Spinal cord (tissue), 10 donors: ENCODE measurements around the gene ASH1L. TPM values are rescaled to one million over a fixed set of nuclear protein-coding genes. Genes with fewer than 3 reads are reported as not detected.
"Not testable (repeated sequence)": the region's sequence is repeated elsewhere in the genome, so short reads cannot be mapped to it uniquely, and the experiment has no call there.

Experiments used
- DNase-seq, 6 donors: peaks; one replicate each; pipeline versions ENCODE4 v3.0.0 to v3.0.0-alpha.2; 2013 to 2015; ENCODE audit warnings: low spot score in 6 of 6, low read depth in 4 of 6
- H3K27ac ChIP-seq: one replicate; pipeline ENCODE4 v1.5.1; 2013; ENCODE audit warnings: low read depth, low read length, control low read depth
- H3K27me3 ChIP-seq: one replicate; pipeline ENCODE4 v1.6.1; 2013; ENCODE audit warnings: low read length; ENCODE audit not compliant: control insufficient read depth, insufficient read depth
- H3K36me3 ChIP-seq: one replicate; pipeline ENCODE4 v1.6.1; 2013; ENCODE audit warnings: low read length; ENCODE audit not compliant: control insufficient read depth, insufficient read depth
- H3K4me1 ChIP-seq: one replicate; pipeline ENCODE4 v1.6.1; 2013; ENCODE audit warnings: low read length; ENCODE audit not compliant: control insufficient read depth, insufficient read depth
- H3K4me3 ChIP-seq: one replicate; pipeline ENCODE4 v1.5.1; 2013; ENCODE audit warnings: low read depth, low read length, control low read depth
- H3K9me3 ChIP-seq: one replicate; pipeline ENCODE4 v1.6.1; 2013; ENCODE audit warnings: low read length; ENCODE audit not compliant: control insufficient read depth, insufficient read depth
- WGBS: methylation state at CpG from one replicate; pipeline ENCODE4 v1.1.5; 2013; ENCODE audit warnings: missing lambda C conversion rate; ENCODE audit not compliant: insufficient coverage; 5-methylcytosine and 5-hydroxymethylcytosine counted together
- polyA plus RNA-seq, 2 donors: library from polyadenylated mRNA; unstranded; fragments of 120-200 nt; gene quantifications; one replicate each; pipeline ENCODE4 v1.2.1, GENCODE V29; 2013; ENCODE audit not compliant: insufficient read length in 2 of 2
- total RNA-seq, 2 donors: library from RNA; depleted of rRNA in 1 of 2; stranded (reverse); fragments of 120-200 nt in 1 of 2; fragments of >200 nt in 1 of 2; gene quantifications; one replicate each; pipeline versions ENCODE4 v1.2.3 to v1.2.4, GENCODE V29; 2013 to 2014
- donor health status: healthy.

The ASH1L gene
- total and polyA plus RNA-seq, 4 donors = 35.9 to 65.9 (median 46.0) TPM

DNA sequence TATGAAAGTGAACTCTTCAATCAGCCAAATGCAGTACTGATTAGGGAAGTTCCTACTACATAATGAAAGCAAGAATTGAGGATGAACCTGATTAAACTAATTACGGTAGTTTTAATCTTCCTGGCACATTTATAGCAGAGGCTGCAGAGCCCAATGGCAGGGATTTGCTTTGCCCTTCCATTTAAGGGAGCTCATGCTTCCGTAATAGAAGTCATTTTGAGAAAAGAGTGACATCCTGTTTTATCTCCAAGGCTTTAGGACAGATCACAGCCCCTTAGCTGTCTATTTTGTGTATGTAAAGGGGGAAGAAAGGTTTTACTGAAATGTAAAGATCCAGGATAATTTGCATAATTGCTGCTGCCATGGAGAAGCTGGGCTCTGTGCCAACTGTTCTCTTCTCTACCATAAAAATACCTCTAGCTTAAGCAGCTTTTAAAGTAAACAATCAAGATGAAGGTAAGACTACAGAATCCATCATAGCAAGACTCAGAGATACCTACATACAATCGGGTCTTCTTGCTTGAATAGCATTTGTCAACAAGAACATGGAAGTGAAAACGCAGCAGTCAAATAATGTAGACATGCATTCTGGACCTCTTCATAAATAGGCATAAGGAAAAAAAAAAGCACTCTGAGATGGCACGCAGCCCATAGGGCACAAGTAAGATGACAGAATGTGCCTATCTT, 62.5 kb downstream of the ASH1L start:
- Histone ChIP-seq H3K4me1 (peaks cover 6% of the 10 kb centered on the region), H3K36me3 (no peaks in the 10 kb centered on the region), H3K9me3 (no peaks in the 10 kb centered on the region), H3K27me3 (no peaks in the 10 kb centered on the region), H3K27ac (peak overlapping the region; percentile 10), H3K4me3 (no peak overlapping the region)
- peak in 5 of 6 donors; percentile 31 to 92 (median 64) for DNase-seq
- WGBS = 26% methylated on average over 3 of the region's 5 CpGs

GRCh38 chr1:155499263-155499662, 63.3 kb downstream of the ASH1L start:
- Histone ChIP-seq H3K27ac (no peak overlapping the region), H3K9me3 (no peaks in the 10 kb centered on the region), H3K4me3 (no peak overlapping the region), H3K36me3 (no peaks in the 10 kb centered on the region), H3K4me1 (peaks cover 6% of the 10 kb centered on the region), H3K27me3 (no peaks in the 10 kb centered on the region)
- WGBS = no CpG with 5 or more reads among the region's 1 CpG
- no peak for DNase-seq

GRCh38 chr1:155493595-155493994, 69.0 kb downstream of the ASH1L start:
- not testable (repeated sequence) for DNase-seq, H3K27me3 ChIP-seq, H3K4me3 ChIP-seq, H3K27ac ChIP-seq, H3K4me1 ChIP-seq, H3K9me3 ChIP-seq, H3K36me3 ChIP-seq
- WGBS = 100% methylated on average over 1 of the region's 4 CpGs

- H3K27ac ChIP-seq, H3K4me3 ChIP-seq, H3K27me3 ChIP-seq, H3K36me3 ChIP-seq, H3K4me1 ChIP-seq, DNase-seq, H3K9me3 ChIP-seq: not testable (repeated sequence)
- no CpG with 5 or more reads among the region's 6 CpGs for WGBS
Observed at GRCh38 chr1:155488419-155488818, 74.2 kb downstream of the ASH1L start.

- no peaks in the 10 kb centered on the region for H3K4me1 ChIP-seq
- no peak overlapping the region for H3K27ac ChIP-seq
- no peaks in the 10 kb centered on the region for H3K36me3 ChIP-seq
- no peaks in the 10 kb centered on the region for H3K9me3 ChIP-seq
- no peak for DNase-seq
- no CpG with 5 or more reads among the region's 4 CpGs for WGBS
- H3K4me3 ChIP-seq = no peak overlapping the region
- no peaks in the 10 kb centered on the region for H3K27me3 ChIP-seq
Observed at GRCh38 chr1:155487541-155487940, 75.1 kb downstream of the ASH1L start.

DNA sequence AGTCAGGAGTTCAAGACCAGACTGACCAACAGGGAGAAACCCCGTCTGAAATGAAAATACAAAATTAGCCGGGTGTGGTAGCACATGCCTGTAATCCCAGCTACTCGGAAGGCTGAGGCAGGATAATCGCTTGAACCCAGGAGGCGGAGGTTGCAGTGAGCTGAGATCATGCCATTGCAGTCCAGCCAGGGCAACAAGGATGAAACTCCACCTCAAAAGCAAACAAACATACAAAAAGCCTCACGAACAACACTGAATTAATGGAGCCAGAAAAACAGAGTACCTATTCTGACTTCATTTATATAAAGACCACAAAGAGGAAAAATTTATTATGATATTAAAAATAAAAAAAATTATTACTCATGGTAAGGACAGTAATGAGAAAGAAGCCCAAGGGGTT, 75.7 kb downstream of the ASH1L start:
- WGBS = 92% methylated on average over 4 of the region's 6 CpGs
- not testable (repeated sequence) for H3K27me3 ChIP-seq, H3K4me1 ChIP-seq, DNase-seq, H3K27ac ChIP-seq, H3K36me3 ChIP-seq, H3K9me3 ChIP-seq, H3K4me3 ChIP-seq

DNA sequence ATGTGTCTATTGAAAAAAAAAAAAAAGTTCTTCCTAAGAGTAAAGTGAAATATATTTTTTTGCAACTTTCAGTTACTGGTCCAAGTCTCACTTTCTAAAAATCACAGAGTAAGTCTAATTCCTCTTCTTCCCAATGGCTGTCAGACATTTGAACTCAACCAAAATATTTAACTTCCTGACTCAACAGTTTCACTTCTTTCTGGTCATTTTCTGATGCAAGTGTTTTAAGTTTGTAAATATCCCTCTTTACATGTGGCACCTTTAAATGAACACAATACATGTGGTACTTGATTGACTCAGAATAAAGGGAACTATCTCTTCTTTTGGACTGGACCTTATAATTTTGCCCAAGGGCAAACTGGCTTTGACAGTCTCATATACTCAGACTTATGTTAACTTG, 76.7 kb downstream of the ASH1L start:
- Histone ChIP-seq H3K4me1 (no peaks in the 10 kb centered on the region), H3K4me3 (no peak overlapping the region), H3K9me3 (no peaks in the 10 kb centered on the region), H3K27ac (no peak overlapping the region), H3K36me3 (no peaks in the 10 kb centered on the region), H3K27me3 (no peaks in the 10 kb centered on the region)
- DNase-seq = no peak

DNA sequence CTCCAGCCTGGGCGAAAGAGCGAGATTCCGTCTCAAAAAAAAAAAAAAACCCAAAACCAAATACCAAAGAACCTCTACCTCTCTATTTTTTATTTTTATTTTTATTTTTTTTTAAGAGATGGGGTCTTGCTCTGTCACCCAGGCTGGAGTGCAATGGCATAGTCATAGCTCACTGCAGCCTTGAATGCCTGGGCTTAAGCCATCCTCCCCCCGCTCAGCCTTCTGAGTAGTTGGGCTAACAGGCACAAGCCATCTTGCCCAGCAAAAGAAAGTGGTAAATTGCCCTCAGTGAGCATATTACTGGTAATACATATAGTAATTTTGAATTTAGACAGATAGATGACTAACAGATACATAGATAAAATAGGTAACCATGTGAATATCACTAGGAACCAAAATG, 77.4 kb downstream of the ASH1L start:
- Histone ChIP-seq H3K27me3 (no peaks in the 10 kb centered on the region), H3K4me1 (no peaks in the 10 kb centered on the region), H3K36me3 (no peaks in the 10 kb centered on the region), H3K9me3 (no peaks in the 10 kb centered on the region), H3K4me3 (no peak overlapping the region), H3K27ac (no peak overlapping the region)
- DNase-seq = no peak
- WGBS = no CpG with 5 or more reads among the region's 4 CpGs

DNA sequence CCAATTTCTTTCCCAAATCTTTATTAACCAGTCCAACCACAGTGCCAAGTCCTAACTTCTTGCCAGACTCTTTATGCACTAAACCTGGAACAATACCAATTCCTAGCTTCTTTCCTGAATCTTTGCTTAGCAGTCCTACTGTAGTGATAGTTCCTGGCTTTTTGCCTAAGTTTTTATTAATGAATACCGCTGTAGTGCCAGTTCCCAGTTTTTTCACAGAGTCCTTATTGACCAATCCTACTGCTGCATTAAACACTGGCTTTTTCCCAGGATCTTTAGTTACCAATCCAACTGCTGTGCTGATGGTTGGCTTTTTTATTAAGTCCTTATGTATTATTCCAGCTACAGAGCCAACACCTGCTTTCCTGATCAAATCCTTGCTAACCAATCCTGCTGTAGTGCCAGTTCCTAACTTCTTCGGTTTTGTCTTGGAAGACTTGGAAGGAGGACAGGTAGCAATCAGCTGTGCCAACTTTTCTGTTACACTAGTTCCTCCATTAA, 80.8 kb downstream of the ASH1L start:
- H3K9me3 ChIP-seq = no peaks in the 10 kb centered on the region
- DNase-seq = peak in 5 of 6 donors; percentile 38 to 88 (median 48)
- no CpG with 5 or more reads among the region's 2 CpGs for WGBS
- no peak overlapping the region for H3K4me3 ChIP-seq
- no peaks in the 10 kb centered on the region for H3K4me1 ChIP-seq
- no peaks in the 10 kb centered on the region for H3K36me3 ChIP-seq
- H3K27ac ChIP-seq = peak overlapping the region; percentile 33
- no peaks in the 10 kb centered on the region for H3K27me3 ChIP-seq

GRCh38 chr1:155479205-155479604, 83.4 kb downstream of the ASH1L start:
- DNase-seq = no peak
- peaks cover 3% of the 10 kb centered on the region for H3K4me1 ChIP-seq
- no peaks in the 10 kb centered on the region for H3K36me3 ChIP-seq
- H3K27me3 ChIP-seq = no peaks in the 10 kb centered on the region
- H3K9me3 ChIP-seq = no peaks in the 10 kb centered on the region
- WGBS = no CpG with 5 or more reads among the region's 2 CpGs
- H3K4me3 ChIP-seq = no peak overlapping the region
- H3K27ac ChIP-seq = no peak overlapping the region
